ENCODE results near the gene VMA21.

VMA21 gene

GRCh38 chrX:151396825-151397740, at the start of gene VMA21:
VMA21 (plus strand) TSS chrX:151397206; CDS start chrX:151397309, 103 bp downstream.
- peak; percentile 4 for DNase-seq (ENCODE audit: low read depth)

- no peak for DNase-seq (ENCODE audit: low read depth)
Measured at GRCh38 chrX:151359341-151359740, 37.7 kb upstream of the VMA21 start.

DNA sequence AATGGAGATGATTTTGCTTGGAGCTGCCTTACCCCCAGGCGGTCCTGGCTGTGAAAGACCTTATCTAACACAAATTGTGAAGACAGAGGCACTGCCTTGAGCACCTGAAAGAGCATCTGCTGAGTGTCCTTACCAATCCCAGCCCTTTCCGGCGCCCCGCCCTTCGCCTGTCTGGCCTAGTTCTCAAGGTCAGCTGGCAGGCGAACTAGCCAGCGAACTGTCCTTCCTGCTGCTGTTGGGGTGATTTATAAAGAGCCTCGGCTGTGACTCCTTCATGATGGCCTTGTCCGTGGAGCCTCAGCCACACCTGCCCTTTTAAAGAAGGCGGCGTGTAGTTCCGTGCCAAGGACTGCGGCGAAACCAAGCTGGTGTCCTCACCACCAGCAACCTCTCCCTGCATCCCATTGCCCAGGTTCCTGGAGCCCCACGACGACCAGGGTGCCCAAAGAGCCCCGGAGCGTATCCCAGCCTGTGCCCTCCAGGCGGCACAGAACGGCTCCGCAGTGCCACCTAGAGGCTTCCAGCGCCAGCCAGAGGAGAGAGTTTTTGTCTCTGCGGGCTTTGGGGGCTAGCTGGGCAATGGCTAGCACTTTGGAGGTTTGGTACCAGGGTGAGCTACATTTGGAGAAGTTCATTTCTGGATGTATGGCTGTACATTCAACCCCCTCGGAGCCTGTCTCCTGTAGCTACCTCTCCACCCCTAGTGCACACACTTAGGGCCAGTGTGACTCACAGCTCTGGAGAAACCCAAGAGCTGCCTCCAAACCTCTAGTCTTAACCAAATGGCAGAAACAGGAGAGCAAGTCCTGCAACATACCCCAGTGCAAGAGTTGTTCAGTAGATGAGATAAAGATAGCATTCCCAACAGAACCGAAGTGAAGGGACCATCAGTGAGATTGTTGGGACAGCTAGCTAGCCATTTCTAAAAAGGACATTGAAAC, 36.8 kb upstream of the VMA21 start:
- DNase-seq (ENCODE audit: low read depth) = no peak

- no peak for DNase-seq (ENCODE audit: low read depth)
Measured at GRCh38 chrX:151363316-151363715, 33.7 kb upstream of the VMA21 start.

DNA sequence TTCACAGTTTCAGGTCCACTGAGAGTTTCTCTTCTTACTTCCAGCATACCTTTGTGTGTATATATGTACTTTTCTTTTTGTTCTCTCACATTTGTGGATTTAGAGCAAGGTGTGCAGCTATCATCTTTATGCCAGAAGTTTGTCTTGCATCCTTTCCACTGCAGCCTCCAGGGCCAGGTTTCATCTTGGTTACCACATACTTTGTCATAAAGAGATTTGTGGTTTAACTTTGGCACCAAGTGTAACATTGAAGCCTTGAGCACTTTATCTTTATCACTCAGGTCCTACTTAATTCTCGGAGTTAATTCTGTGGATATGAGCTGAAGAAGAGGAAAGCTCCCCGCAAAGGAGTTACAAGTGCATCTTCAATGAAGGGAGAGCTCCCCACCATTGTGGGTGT, 31.4 kb upstream of the VMA21 start:
- DNase-seq (ENCODE audit: low read depth) = no peak

GRCh38 chrX:151370906-151371305, 26.1 kb upstream of the VMA21 start:
- DNase-seq (ENCODE audit: low read depth) = no peak

DNA sequence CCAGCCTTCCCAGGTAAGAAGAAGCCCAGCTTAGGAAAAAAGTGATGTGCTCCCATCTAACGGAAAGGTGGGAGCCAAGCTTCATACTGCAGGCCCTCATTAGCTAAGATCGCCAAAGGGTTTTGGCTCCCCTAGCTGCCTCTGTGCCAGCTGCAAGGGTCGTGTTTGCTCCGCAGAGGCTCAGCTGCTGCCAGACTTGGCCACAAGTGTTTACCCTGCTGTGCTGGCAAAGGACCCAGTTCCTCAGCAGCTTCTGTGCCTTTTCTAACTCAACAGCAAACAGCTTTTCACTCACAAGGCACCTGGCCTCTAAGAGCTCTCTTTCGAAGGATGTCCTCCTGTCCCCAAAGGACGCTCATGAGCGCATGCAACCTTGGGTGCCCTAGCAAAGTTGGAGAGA, 12.2 kb upstream of the VMA21 start:
- no peak for DNase-seq (ENCODE audit: low read depth)

GRCh38 chrX:151386838-151387459, 10.1 kb upstream of the VMA21 start:
- DNase-seq (ENCODE audit: low read depth) = no peak

GRCh38 chrX:151391722-151392121, 5.3 kb upstream of the VMA21 start:
- no peak for DNase-seq (ENCODE audit: low read depth)

DNA sequence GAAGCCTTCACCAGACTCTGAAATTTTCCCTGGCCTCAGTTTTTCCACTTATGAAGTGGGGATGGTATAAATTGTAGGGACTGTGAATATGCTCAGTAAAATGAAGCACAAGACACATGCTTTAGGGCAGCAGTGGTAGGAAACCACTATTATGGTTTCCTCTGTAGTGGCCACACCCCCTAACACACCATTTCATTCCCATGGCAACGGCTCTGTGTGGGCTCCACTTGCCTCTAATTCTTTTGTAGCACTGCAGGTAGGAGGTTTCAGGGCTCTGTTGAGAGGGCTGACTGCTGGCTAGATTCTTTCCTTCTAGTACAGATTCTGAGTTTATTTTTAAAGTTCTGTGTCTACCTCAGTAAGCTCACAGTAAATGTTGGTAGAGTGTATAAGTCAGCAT, 3.5 kb upstream of the VMA21 start:
- DNase-seq (ENCODE audit: low read depth) = no peak

GRCh38 chrX:151396042-151396824, 773 bp upstream of the VMA21 start:
- peak; percentile 24 for DNase-seq (ENCODE audit: low read depth)

GRCh38 chrX:151397741-151398070, 700 bp downstream of the VMA21 start:
- DNase-seq (ENCODE audit: low read depth) = no peak

DNA sequence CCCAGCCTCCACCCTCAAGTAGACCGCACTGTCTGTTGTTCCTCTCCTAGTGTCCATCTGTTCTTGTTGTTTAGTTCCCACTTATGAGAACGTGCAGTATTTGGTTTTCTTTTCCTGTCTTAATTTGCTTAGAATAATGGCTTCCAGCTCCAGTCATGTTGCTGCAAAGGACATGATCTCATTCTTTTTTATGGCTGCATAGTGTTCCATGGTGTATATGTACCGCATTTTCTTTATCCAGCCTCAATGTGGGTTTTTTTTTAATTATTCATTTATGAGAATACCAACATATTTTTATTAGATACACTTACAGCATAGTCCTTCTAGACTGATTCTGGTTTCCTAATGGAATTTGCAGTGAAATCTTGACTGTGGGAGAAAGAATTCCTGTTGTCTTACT, 1.3 kb downstream of the VMA21 start:
- no peak for DNase-seq (ENCODE audit: low read depth)

GRCh38 chrX:151402719-151403390, 5.8 kb downstream of the VMA21 start:
- no peak for DNase-seq (ENCODE audit: low read depth)

DNA sequence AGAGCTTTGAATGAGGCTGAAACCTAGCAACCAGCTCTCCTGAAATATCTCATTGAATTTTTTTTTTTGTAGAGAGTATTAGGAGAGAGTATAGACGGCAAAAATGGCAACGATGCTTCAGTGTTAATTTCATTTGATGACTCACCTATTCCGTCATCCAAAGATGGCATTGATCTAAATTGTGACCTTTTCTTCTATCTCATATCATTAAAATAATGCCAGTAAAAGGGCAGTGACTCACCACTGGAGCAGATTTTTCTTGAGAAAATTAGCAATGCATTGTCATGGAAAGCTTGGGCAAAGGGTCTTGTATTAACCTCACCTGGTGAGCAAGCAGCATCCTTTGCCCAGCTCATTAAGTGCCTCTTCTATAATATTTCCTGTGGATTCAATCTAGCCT, 19.6 kb downstream of the VMA21 start:
- DNase-seq (ENCODE audit: low read depth) = no peak

- no peak for DNase-seq (ENCODE audit: low read depth)
Measured at GRCh38 chrX:151419782-151420181, 22.8 kb downstream of the VMA21 start.

GRCh38 chrX:151424505-151424904, 27.5 kb downstream of the VMA21 start:
- DNase-seq (ENCODE audit: low read depth) = no peak

DNA sequence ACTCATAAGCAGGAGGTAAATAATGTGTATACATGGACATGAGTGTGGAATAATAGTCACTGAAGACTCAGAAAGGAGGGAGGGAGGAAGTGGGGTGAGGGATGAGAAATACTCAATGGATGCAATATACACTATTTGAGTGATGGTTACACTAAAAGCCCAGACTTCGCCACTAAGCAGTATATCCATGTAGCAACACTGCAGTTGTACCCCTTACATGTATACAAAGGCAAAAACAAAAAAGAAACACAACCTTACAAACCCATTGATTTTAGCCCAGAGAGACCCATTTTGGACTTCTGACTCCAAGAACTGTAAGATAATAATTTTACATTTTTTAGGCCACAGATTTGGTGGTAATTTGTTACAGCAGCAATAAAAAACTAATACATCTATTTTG, 51.5 kb downstream of the VMA21 start:
- DNase-seq (ENCODE audit: low read depth) = no peak

DNA sequence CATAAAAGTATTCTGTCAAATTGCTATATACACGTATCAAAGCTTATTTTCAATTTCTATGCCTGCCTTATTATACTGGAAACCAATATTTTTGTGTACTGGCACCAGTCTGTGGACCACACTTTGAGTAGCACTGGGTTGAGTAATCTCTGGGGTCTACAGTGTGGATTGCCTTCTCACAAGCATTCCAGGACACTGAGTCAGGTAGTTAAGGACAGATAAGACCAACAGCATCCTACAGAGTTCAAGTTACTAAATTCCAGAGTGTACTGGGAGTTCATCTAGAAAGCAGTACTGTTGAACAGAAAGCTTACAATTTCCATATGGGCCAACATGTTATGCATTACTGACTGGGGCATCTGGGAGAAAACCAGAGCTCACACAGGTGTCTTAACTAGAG, 61.8 kb downstream of the VMA21 start:
- DNase-seq (ENCODE audit: low read depth) = no peak

Data from GM04503 (cell line).